ENCODE data around the gene VASP. TPM values are rescaled to one million over a fixed set of nuclear protein-coding genes. Genes with fewer than 3 reads are reported as not detected.
A peak's percentile ranks its signal among the peaks of the same experiment; 100 is the strongest.

Gene VASP
- total and polyA plus RNA-seq, 2 of the 13 experiments (the other 11 are each of a cell fraction or from before 2014, with no cell fraction given), result 41.8 to 67.1 TPM

- TF ChIP-seq RARG (CRISPR knock-in tag; IDR thresholded peaks at IDR 0.05; ENCODE audit: low read depth), result no peak
- no peak for TF ChIP-seq PREB (CRISPR knock-in tag; IDR thresholded peaks at IDR 0.05)
- 0 out of 2 replicates have a peak, but pooled peaks have one; percentile 83 for TF ChIP-seq MED13 (CRISPR knock-in tag; IDR thresholded peaks at IDR 0.05)
- TF ChIP-seq HNF1B (CRISPR knock-in tag; IDR thresholded peaks at IDR 0.05), result peak; percentile 58; the same call in 1 of the 2 replicates
- TF ChIP-seq SMC3 (IDR thresholded peaks at IDR 0.05; ENCODE audit: low read length), result no peak
- no peak for TF ChIP-seq ZNF10 (CRISPR knock-in tag; IDR thresholded peaks at IDR 0.05; ENCODE audit: borderline replicate concordance, low read depth)
- no peak for TF ChIP-seq CHCHD3 (CRISPR knock-in tag; IDR thresholded peaks at IDR 0.05)
- TF ChIP-seq ZNF143 (CRISPR knock-in tag; IDR thresholded peaks at IDR 0.05), result peak; percentile 52; the same call in 1 of the 2 replicates
- TF ChIP-seq PCBP2 (optimal IDR thresholded peaks at IDR 0.05; ENCODE audit: low read depth, low read length, poor library complexity, severe bottlenecking), result no peak
- no peak for TF ChIP-seq ARID3A (IDR thresholded peaks at IDR 0.05; ENCODE audit: low read depth, low read length)
- TF ChIP-seq MYNN (CRISPR knock-in tag; IDR thresholded peaks at IDR 0.05; ENCODE audit: low read depth), result no peak
- peak; percentile 62; the same call in 1 of the 2 replicates for TF ChIP-seq PPARG (CRISPR knock-in tag; conservative IDR thresholded peaks at IDR 0.05)
- TF ChIP-seq E2F5 (CRISPR knock-in tag; conservative IDR thresholded peaks at IDR 0.05), result no peak
- TF ChIP-seq ZNF17 (CRISPR knock-in tag; IDR thresholded peaks at IDR 0.05), result no peak
- no peak for TF ChIP-seq TIGD3 (CRISPR knock-in tag; IDR thresholded peaks at IDR 0.05; ENCODE audit: borderline replicate concordance)
- TF ChIP-seq ZNF644 (CRISPR knock-in tag; IDR thresholded peaks at IDR 0.05; ENCODE audit: low read depth), result no peak
- TF ChIP-seq ZNF619 (CRISPR knock-in tag; IDR thresholded peaks at IDR 0.05), result no peak
Observed at GRCh38 chr19:45514376-45515051, 7.2 kb downstream of the VASP start (continued).
